Measurements from ENCODE around the gene NAV2. TPM values are rescaled to one million over a fixed set of nuclear protein-coding genes. Genes with fewer than 3 reads are reported as not detected.

The NAV2 gene
- total and polyA plus RNA-seq, 12 donors = 6.9 to 34.7 (median 20.2) TPM

GRCh38 chr11:19719960-19720359, 7.3 kb downstream of the NAV2 start:
- Histone ChIP-seq H3K27me3 (peaks cover 0 to 11% (median 0%) of the 10 kb centered on the region in 7 donors), H3K4me1 (peaks cover 4 to 91% (median 53%) of the 10 kb centered on the region in 9 donors), H3K4me3 (no peak overlapping the region), H3K36me3 (peaks cover 0 to 6% (median 0%) of the 10 kb centered on the region in 9 donors), H3K27ac (peak overlapping the region in 5 of 10 donors; percentile 47 to 92 (median 65)), H3K9me3 (no peaks in the 10 kb centered on the region)
- no peak for ATAC-seq
- no peak for TF ChIP-seq CTCF (IDR thresholded peaks at IDR 0.05)
- DNase-seq = no peak
- intact Hi-C loops (cut with DNase I) = loop anchor here in 2 of 10 donors (5.0 to 10.0 kb wide), 2 partner anchors 143 to 145 kb away; no protein-coding TSS in a partner anchor
- WGBS, 2 donors = 93 to 94% methylated on average over 1 of the region's 1 CpG

- H3K36me3 ChIP-seq = peaks cover 0 to 6% (median 0%) of the 10 kb centered on the region in 9 donors
- no peaks in the 10 kb centered on the region for H3K9me3 ChIP-seq
- no peaks in the 10 kb centered on the region for H3K27me3 ChIP-seq
- peaks cover 0 to 90% (median 51%) of the 10 kb centered on the region in 9 donors for H3K4me1 ChIP-seq
- DNase-seq (no peak), ATAC-seq (no peak)
- no peak for TF ChIP-seq CTCF (IDR thresholded peaks at IDR 0.05)
- H3K27ac ChIP-seq = peak overlapping the region in 2 of 10 donors; percentile 65 to 78
- WGBS, 2 donors = 69 to 87% methylated on average over 2 of the region's 2 CpGs
- intact Hi-C loops (cut with DNase I) = no loop called here
- no peak overlapping the region for H3K4me3 ChIP-seq
Observed at GRCh38 chr11:19721176-19721575, 8.5 kb downstream of the NAV2 start.

GRCh38 chr11:19722702-19723101, 10.1 kb downstream of the NAV2 start:
- WGBS, 2 donors = 84 to 85% methylated on average over 5 of the region's 5 CpGs
- H3K4me3 ChIP-seq = no peak overlapping the region
- no peak for DNase-seq
- peaks cover 6 to 91% (median 57%) of the 10 kb centered on the region in 9 donors for H3K4me1 ChIP-seq
- intact Hi-C loops (cut with DNase I) = no loop called here
- H3K9me3 ChIP-seq = no peaks in the 10 kb centered on the region
- H3K27ac ChIP-seq = peak overlapping the region in 5 of 10 donors; percentile 16 to 60 (median 39)
- no peaks in the 10 kb centered on the region for H3K27me3 ChIP-seq
- TF ChIP-seq CTCF (IDR thresholded peaks at IDR 0.05) = no peak
- ATAC-seq = no peak
- H3K36me3 ChIP-seq = peaks cover 0 to 6% (median 0%) of the 10 kb centered on the region in 9 donors

GRCh38 chr11:19723572-19724342, 11.1 kb downstream of the NAV2 start:
- H3K4me3 ChIP-seq = no peak overlapping the region
- ATAC-seq = peak in 6 of 8 donors; percentile 18 to 53 (median 26)
- intact Hi-C loops (cut with DNase I) = no loop called here
- H3K27me3 ChIP-seq = no peaks in the 10 kb centered on the region
- H3K9me3 ChIP-seq = no peaks in the 10 kb centered on the region
- peak in 1 of 2 donors; percentile 20 for DNase-seq
- peaks cover 0 to 6% (median 0%) of the 10 kb centered on the region in 9 donors for H3K36me3 ChIP-seq
- peaks cover 6 to 93% (median 56%) of the 10 kb centered on the region in 9 donors for H3K4me1 ChIP-seq
- peak overlapping the region in 7 of 10 donors; percentile 11 to 60 (median 39) for H3K27ac ChIP-seq
- WGBS, 2 donors = 33 to 35% methylated on average over 5 of the region's 5 CpGs
- no peak for TF ChIP-seq CTCF (IDR thresholded peaks at IDR 0.05)

Measured in heart right ventricle (tissue), 16 donors.